ENCODE results near the gene LYL1. TPM values are rescaled to one million over a fixed set of nuclear protein-coding genes. Genes with fewer than 3 reads are reported as not detected.
A peak's percentile ranks its signal among the peaks of the same experiment; 100 is the strongest.

The LYL1 gene
- total and polyA plus RNA-seq, 2 experiments from 2014 or later: 0.18 TPM; not detected in 1

DNA sequence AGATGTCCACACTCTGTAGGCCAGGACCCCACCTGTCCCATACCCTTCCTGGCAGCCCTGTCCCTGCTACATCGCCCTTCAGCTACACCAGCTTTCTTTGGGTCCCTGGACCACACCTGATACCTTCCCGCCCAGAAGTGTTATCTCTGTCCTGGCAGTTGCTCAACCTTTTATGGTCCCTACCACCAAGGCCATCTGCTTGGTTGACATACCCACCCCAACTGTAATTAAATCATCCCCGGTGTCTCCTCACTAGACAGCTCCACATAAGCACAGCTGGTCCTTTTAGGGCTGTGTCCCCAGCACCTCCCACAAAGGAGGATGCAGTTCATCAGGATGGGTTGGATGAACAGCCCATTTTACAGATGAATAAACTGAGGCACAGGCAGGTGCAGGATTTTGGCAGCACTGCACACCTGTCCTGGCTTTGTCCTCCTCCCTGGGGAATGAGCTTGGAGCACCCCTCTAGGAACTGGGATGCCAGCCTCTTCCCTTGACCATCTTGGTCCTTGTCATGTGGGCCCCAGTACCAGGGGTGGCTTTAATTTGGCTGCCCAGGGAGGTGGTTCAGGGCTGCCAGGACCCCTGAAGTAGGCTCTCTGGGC, 28.3 kb upstream of the LYL1 start:
- Histone ChIP-seq H3K79me2 (ENCODE audit: insufficient read depth) (peaks cover 95% of the 10 kb centered on the region), H3K27ac (peak overlapping the region; percentile 81), H3K27me3 (replicated peaks; ENCODE audit: insufficient read depth) (no peaks in the 10 kb centered on the region), H2AFZ (no peak overlapping the region), H3K4me1 (ENCODE audit: insufficient read depth) (peaks cover 42% of the 10 kb centered on the region), H3K9me3 (ENCODE audit: low read depth) (no peaks in the 10 kb centered on the region), H3F3A (ENCODE audit: insufficient read depth) (peaks cover 33% of the 10 kb centered on the region), H3K9me2 (ENCODE audit: insufficient read depth) (no peaks in the 10 kb centered on the region), H3K36me3 (ENCODE audit: low read depth) (peaks cover under 1% of the 10 kb centered on the region), H3K9ac (no peak overlapping the region; the same call in 1 of the 2 replicates), H4K20me1 (ENCODE audit: insufficient read depth) (peaks cover 17% of the 10 kb centered on the region; the same call in 1 of the 2 replicates), H3K4me3 (no peak overlapping the region), H3K4me2 (ENCODE audit: unreplicated experiment) (no peak overlapping the region)
- no peak for TF ChIP-seq EZH2 (IDR thresholded peaks at IDR 0.05; ENCODE audit: insufficient read depth, poor library complexity, severe bottlenecking)
- no peak for TF ChIP-seq EZH2phosphoT487 (IDR thresholded peaks at IDR 0.05; ENCODE audit: insufficient read depth, low read depth)
- in situ Hi-C loops (cut with MboI): no loop called here
- WGBS, 2 experiments (ENCODE audit: low coverage in 1 of 2, low lambda C conversion rate in 2 of 2, missing lambda C conversion rate in 2 of 2): 79 to 86% methylated on average over 3 of the region's 3 CpGs
- no peak for DNase-seq

DNA sequence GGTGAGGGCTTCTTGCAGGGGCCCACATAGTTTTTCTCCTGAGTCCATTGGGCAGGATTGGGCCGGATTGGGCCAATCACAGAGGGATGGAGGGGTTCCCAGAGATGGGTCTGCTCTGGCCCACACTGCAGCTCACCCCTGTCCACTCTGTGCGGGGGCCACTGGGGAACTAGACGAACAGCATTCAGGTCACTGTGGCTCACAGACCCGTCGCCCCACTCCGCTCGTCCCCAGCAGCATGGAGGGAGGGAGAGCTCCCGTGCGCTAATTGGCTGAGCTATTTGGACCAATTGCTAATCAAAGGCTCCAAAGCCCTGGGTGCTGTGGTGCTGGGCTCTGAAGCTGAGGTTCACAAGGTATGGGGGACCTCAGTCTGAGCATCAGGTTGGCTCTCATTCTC, 26.7 kb upstream of the LYL1 start:
- H3K9me3 ChIP-seq (ENCODE audit: low read depth): no peaks in the 10 kb centered on the region
- TF ChIP-seq EZH2 (IDR thresholded peaks at IDR 0.05; ENCODE audit: insufficient read depth, poor library complexity, severe bottlenecking): no peak
- no peak for TF ChIP-seq EZH2phosphoT487 (IDR thresholded peaks at IDR 0.05; ENCODE audit: insufficient read depth, low read depth)
- H3K4me2 ChIP-seq (ENCODE audit: unreplicated experiment): no peak overlapping the region
- 91 to 92% methylated on average over 8 to 9 of the region's 9 CpGs for WGBS, 2 experiments (ENCODE audit: low coverage in 1 of 2, low lambda C conversion rate in 2 of 2, missing lambda C conversion rate in 2 of 2)
- H3K9me2 ChIP-seq (ENCODE audit: insufficient read depth): no peaks in the 10 kb centered on the region
- peaks cover 95% of the 10 kb centered on the region for H3K79me2 ChIP-seq (ENCODE audit: insufficient read depth)
- DNase-seq: no peak
- in situ Hi-C loops (cut with MboI): no loop called here
- H3K36me3 ChIP-seq (ENCODE audit: low read depth): no peaks in the 10 kb centered on the region; the same call in 1 of the 2 replicates
- H3K27me3 ChIP-seq (replicated peaks; ENCODE audit: insufficient read depth): no peaks in the 10 kb centered on the region
- no peak overlapping the region for H3K9ac ChIP-seq
- no peak overlapping the region for H3K27ac ChIP-seq
- peaks cover 17% of the 10 kb centered on the region; the same call in 1 of the 2 replicates for H4K20me1 ChIP-seq (ENCODE audit: insufficient read depth)
- H3F3A ChIP-seq (ENCODE audit: insufficient read depth): peaks cover 30% of the 10 kb centered on the region
- H3K4me1 ChIP-seq (ENCODE audit: insufficient read depth): peaks cover 38% of the 10 kb centered on the region
- no peak overlapping the region for H3K4me3 ChIP-seq
- no peak overlapping the region for H2AFZ ChIP-seq

DNA sequence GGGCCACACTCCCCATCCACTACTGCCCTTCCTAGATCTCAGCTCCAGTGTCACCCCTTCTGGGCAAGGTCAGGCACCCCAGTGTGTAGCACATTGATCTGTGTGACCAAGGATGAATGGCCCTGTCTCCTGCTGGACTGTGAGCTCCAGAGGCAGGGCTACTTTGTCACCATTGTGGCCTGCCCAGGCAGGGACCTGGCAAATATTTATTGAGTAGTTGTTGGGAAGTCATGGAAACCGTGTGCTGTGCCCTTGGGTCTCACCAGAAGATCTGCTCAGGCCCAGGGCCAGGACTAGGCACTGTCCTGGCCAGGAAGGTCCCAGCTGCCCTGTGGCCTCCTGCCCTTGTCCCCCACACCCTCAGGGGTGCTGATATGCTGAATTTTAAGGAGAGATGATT, 25.9 kb upstream of the LYL1 start:
- DNase-seq: no peak
- H3F3A ChIP-seq (ENCODE audit: insufficient read depth): peaks cover 22% of the 10 kb centered on the region
- H3K4me3 ChIP-seq: no peak overlapping the region
- WGBS, 2 experiments (ENCODE audit: low coverage in 1 of 2, low lambda C conversion rate in 2 of 2, missing lambda C conversion rate in 2 of 2): 77 to 91% methylated on average over 1 of the region's 1 CpG
- in situ Hi-C loops (cut with MboI): no loop called here
- H3K27ac ChIP-seq: peak overlapping the region; percentile 8; the same call in 1 of the 2 replicates
- H3K9me2 ChIP-seq (ENCODE audit: insufficient read depth): no peaks in the 10 kb centered on the region
- H3K79me2 ChIP-seq (ENCODE audit: insufficient read depth): peaks cover 95% of the 10 kb centered on the region
- no peak overlapping the region for H3K4me2 ChIP-seq (ENCODE audit: unreplicated experiment)
- 0 out of 2 replicates have a peak overlapping the region, but pooled peaks have one; percentile 1 for H3K9ac ChIP-seq
- H3K9me3 ChIP-seq (ENCODE audit: low read depth): no peaks in the 10 kb centered on the region
- H3K36me3 ChIP-seq (ENCODE audit: low read depth): no peaks in the 10 kb centered on the region; the same call in 1 of the 2 replicates
- TF ChIP-seq EZH2 (IDR thresholded peaks at IDR 0.05; ENCODE audit: insufficient read depth, poor library complexity, severe bottlenecking) (no peak), EZH2phosphoT487 (IDR thresholded peaks at IDR 0.05; ENCODE audit: insufficient read depth, low read depth) (no peak)
- H3K27me3 ChIP-seq (replicated peaks; ENCODE audit: insufficient read depth): no peaks in the 10 kb centered on the region
- H2AFZ ChIP-seq: no peak overlapping the region
- peaks cover 30% of the 10 kb centered on the region for H3K4me1 ChIP-seq (ENCODE audit: insufficient read depth)
- H4K20me1 ChIP-seq (ENCODE audit: insufficient read depth): peaks cover 16% of the 10 kb centered on the region; the same call in 1 of the 2 replicates

DNA sequence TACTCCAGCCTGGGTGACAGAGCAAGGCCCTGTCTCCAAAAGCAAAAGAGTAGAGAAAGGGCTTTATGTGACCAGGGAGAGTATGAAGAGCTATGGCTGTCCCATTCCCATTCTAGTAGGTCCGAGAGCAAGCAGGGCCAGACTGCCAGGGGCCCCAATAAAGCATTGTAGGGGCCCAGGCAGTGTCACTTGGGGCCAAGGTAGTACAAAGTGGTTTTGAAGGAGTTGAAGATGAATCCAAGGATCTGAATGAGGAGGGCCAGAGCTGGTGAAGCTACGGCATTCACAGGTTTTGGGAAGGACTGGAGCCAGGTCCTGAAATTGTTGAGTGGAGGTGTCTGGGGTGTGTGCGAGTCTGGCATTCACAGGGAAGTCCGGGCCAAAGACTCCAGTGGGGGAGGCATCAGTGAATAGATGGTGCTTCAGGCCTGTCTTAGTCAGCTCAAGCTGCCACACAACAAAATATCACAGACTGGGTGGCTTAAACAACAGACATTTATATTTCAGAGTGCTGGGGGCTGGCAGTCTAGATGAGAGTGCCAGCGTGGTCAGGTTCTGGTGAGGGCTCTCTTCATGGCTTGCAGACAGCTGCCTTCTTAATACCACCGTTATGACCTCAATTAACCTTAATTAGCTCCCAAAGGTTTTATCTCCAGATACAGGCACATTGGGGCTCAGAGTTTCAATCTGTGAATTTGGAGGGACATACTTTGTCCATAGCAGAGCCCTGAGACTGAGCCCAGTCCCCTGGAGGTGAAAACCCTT, 25.3 kb upstream of the LYL1 start:
- Histone ChIP-seq H3K9me2 (ENCODE audit: insufficient read depth) (no peaks in the 10 kb centered on the region), H3F3A (ENCODE audit: insufficient read depth) (peaks cover 16% of the 10 kb centered on the region), H4K20me1 (ENCODE audit: insufficient read depth) (peaks cover 10% of the 10 kb centered on the region; the same call in 1 of the 2 replicates), H3K4me3 (no peak overlapping the region), H3K79me2 (ENCODE audit: insufficient read depth) (peaks cover 95% of the 10 kb centered on the region), H2AFZ (no peak overlapping the region), H3K27ac (peak overlapping the region; percentile 8; the same call in 1 of the 2 replicates), H3K36me3 (ENCODE audit: low read depth) (no peaks in the 10 kb centered on the region), H3K4me1 (ENCODE audit: insufficient read depth) (peaks cover 24% of the 10 kb centered on the region), H3K27me3 (replicated peaks; ENCODE audit: insufficient read depth) (no peaks in the 10 kb centered on the region), H3K9ac (peak overlapping the region; percentile 1; the same call in 1 of the 2 replicates), H3K9me3 (ENCODE audit: low read depth) (no peaks in the 10 kb centered on the region), H3K4me2 (ENCODE audit: unreplicated experiment) (no peak overlapping the region)
- in situ Hi-C loops (cut with MboI): no loop called here
- DNase-seq: no peak
- 96 to 98% methylated on average over 6 of the region's 6 CpGs for WGBS, 2 experiments (ENCODE audit: low coverage in 1 of 2, low lambda C conversion rate in 2 of 2, missing lambda C conversion rate in 2 of 2)
- TF ChIP-seq EZH2phosphoT487 (IDR thresholded peaks at IDR 0.05; ENCODE audit: insufficient read depth, low read depth): no peak
- no peak for TF ChIP-seq EZH2 (IDR thresholded peaks at IDR 0.05; ENCODE audit: insufficient read depth, poor library complexity, severe bottlenecking)

All from GM23248 (cell line).